OCI-LY3 (cell line): ENCODE data around the gene P2RX6.

Experiments used
- CTCF ChIP-seq: fragments of 200-600, 300-600 bp; sonication (generic); IDR thresholded peaks from 2 replicates; pipeline ENCODE4 v1.5.1; 2014; ENCODE audit warnings: antibody characterized with exemption, low read length, low read depth
- EZH2phosphoT487 ChIP-seq: fragments of 200-600 bp; shearing (Covaris generic); IDR thresholded peaks from 2 replicates; pipeline ENCODE4 v1.6.1; 2018; ENCODE audit warnings: antibody characterized with exemption, mixed run types, low read depth

GRCh38 chr22:21003782-21004181 lies 11.2 kb upstream of the P2RX6 start:
- TF ChIP-seq CTCF (no peak), EZH2phosphoT487 (no peak)
